Transverse colon (tissue), 4 donors: Measurements from ENCODE around the gene ZC2HC1C. TPM values are rescaled to one million over a fixed set of nuclear protein-coding genes. Genes with fewer than 3 reads are reported as not detected.

Source experiments
- DNase-seq: peaks from one replicate; pipeline ENCODE4 v3.0.0-alpha.2; 2019
- H3K27ac ChIP-seq, 4 donors: fragments of 200-600 bp; sonication (generic); 2 replicates each; pipeline ENCODE4 v1.5.1; 2016 to 2018; ENCODE audit warnings: inconsistent platforms in 4 of 4
- H3K27me3 ChIP-seq: fragments of 200-600 bp; sonication (generic); 2 replicates; pipeline ENCODE4 v1.5.1; 2017; ENCODE audit warnings: inconsistent platforms
- H3K36me3 ChIP-seq, 4 donors: fragments of 200-600 bp; sonication (generic); 2 replicates each; pipeline ENCODE4 v1.5.1; 2017 to 2019; ENCODE audit warnings: inconsistent platforms in 4 of 4
- H3K4me1 ChIP-seq, 4 donors: fragments of 200-600 bp; sonication (generic); 2 replicates each; pipeline ENCODE4 v1.5.1; 2017 to 2020; ENCODE audit warnings: inconsistent platforms in 4 of 4
- H3K4me3 ChIP-seq, 4 donors: fragments of 200-600 bp; sonication (generic); 1 replicate in 1 of 4; 2 replicates in 3 of 4; pipeline versions ENCODE4 v1.5.1 to v1.6.1; 2017 to 2019; ENCODE audit warnings: inconsistent platforms in 4 of 4
- H3K9me3 ChIP-seq, 2 donors: fragments of 200-600 bp; sonication (generic); 2 replicates each; pipeline ENCODE4 v1.5.1; 2017 to 2019; ENCODE audit warnings: inconsistent platforms in 2 of 2
- CTCF ChIP-seq, 5 experiments: fragments of 200-600 bp in 3 of 5; fragments of 450-650 bp in 2 of 5; sonication (generic) in 3 of 5; IDR thresholded peaks; 1 replicate in 2 of 5; 2 replicates in 3 of 5; pipeline ENCODE4 v1.5.1; 2016 to 2017; ENCODE audit warnings: antibody characterized with exemption in 5 of 5, inconsistent platforms in 3 of 5, mild to moderate bottlenecking in 2 of 5, moderate library complexity in 1 of 5
- EP300 ChIP-seq: sonication (generic); formaldehyde crosslinking; IDR thresholded peaks from one replicate; pipeline ENCODE4 v1.6.1; 2017; ENCODE audit warnings: antibody characterized with exemption, low read depth
- POLR2A ChIP-seq: fragments of 450-650 bp; IDR thresholded peaks from one replicate; pipeline ENCODE4 v1.6.1; 2016; ENCODE audit warnings: antibody characterized with exemption, mild to moderate bottlenecking, moderate library complexity
- POLR2AphosphoS5 ChIP-seq, 3 donors: sonication (generic); formaldehyde crosslinking; IDR thresholded peaks; one replicate each; pipeline ENCODE4 v1.6.1; 2016; ENCODE audit warnings: antibody characterized with exemption in 3 of 3
- WGBS, 2 donors: methylation state at CpG; one replicate each; pipeline ENCODE4 v1.1.5; 2018; ENCODE audit warnings: low coverage in 1 of 2; 5-methylcytosine and 5-hydroxymethylcytosine counted together
- in situ Hi-C, 4 donors: fragments of 200-750 bp; cut with MboI; loops; one replicate each; pipeline versions ENCODE4 v1.15.0 to v1.15.1; 2017; ENCODE audit warnings: low sequenced_read_pairs in 3 of 4, low pct_ligation_motif_present in 1 of 4, low pct_unique_long_range_greater_than_20kb in 1 of 4
- intact Hi-C: fragments of 100-400 bp; cut with DNase I; formaldehyde crosslinking; loops from one replicate; pipeline ENCODE4 v1.15.1; 2023; ENCODE audit warnings: low total_unique reads
- total RNA-seq, 4 donors: library from RNA; depleted of rRNA; stranded (reverse); fragments of >200 nt; gene quantifications; one replicate each; pipeline ENCODE4 v1.1.0, GENCODE V29; 2016

Gene ZC2HC1C
- total RNA-seq, 4 donors from 2014 or later: 7.5 to 40.0 (median 8.1) TPM; not detected in 1

- H3K4me1 ChIP-seq: peaks cover 6 to 14% (median 11%) of the 10 kb centered on the region in 4 donors
- H3K27me3 ChIP-seq: no peaks in the 10 kb centered on the region
- no peak overlapping the region for H3K4me3 ChIP-seq
- no peak for TF ChIP-seq POLR2AphosphoS5 (IDR thresholded peaks at IDR 0.05)
- TF ChIP-seq CTCF (IDR thresholded peaks at IDR 0.05): no peak
- no peak for TF ChIP-seq EP300
- no peak for TF ChIP-seq POLR2A
- 76 to 92% methylated on average over 2 of the region's 2 CpGs for WGBS, 2 donors
- H3K36me3 ChIP-seq: no peaks in the 10 kb centered on the region
- no peak for DNase-seq
- no peaks in the 10 kb centered on the region for H3K9me3 ChIP-seq
- in situ Hi-C loops (no loop called here), intact Hi-C loops (no loop called here)
- no peak overlapping the region for H3K27ac ChIP-seq
These were observed 9.0 kb upstream of the ZC2HC1C start for GRCh38 chr14:75060420-75060819.

- in situ Hi-C loops: no loop called here
- TF ChIP-seq POLR2A: no peak
- H3K4me3 ChIP-seq: peak overlapping the region; percentile 74 to 96 (median 85)
- H3K36me3 ChIP-seq: no peaks in the 10 kb centered on the region
- peak overlapping the region; percentile 79 to 89 (median 86) for H3K27ac ChIP-seq
- intact Hi-C loops: no loop called here
- 8 to 17% methylated on average over 1 to 5 of the region's 5 CpGs for WGBS, 2 donors
- no peak for DNase-seq
- no peaks in the 10 kb centered on the region for H3K9me3 ChIP-seq
- H3K4me1 ChIP-seq: peaks cover 6 to 24% (median 15%) of the 10 kb centered on the region in 4 donors
- no peaks in the 10 kb centered on the region for H3K27me3 ChIP-seq
These were observed 6.4 kb upstream of the ZC2HC1C start for GRCh38 chr14:75063013-75063412.

GRCh38 chr14:75063491-75064204 is 5.8 kb upstream of the ZC2HC1C start, which contains the start of gene ACYP1:
Gene ACYP1, minus strand, starts transcription at chr14:75064024. Its CDS starts 471 bp downstream, at chr14:75063553.
- intact Hi-C loops (no loop called here), in situ Hi-C loops (no loop called here)
- H3K27ac ChIP-seq: peak within 1 kb of the TSS; percentile 79 to 89 (median 86)
- TF ChIP-seq CTCF (IDR thresholded peaks at IDR 0.05) (peak in 1 of 5 experiments; percentile 8), EP300 (no peak), POLR2A (peak; percentile 57), POLR2AphosphoS5 (IDR thresholded peaks at IDR 0.05) (peak; percentile 34 to 61 (median 54))
- H3K4me1 ChIP-seq: peaks cover 6 to 30% (median 18%) of the 10 kb centered on the region in 4 donors
- peak within 1 kb of the TSS; percentile 74 to 96 (median 85) for H3K4me3 ChIP-seq
- H3K9me3 ChIP-seq: no peaks in the 10 kb centered on the region
- peak; percentile 96 for DNase-seq
- no peaks in the 10 kb centered on the region for H3K27me3 ChIP-seq
- no peaks in the 10 kb centered on the region for H3K36me3 ChIP-seq
- 0 to 1% methylated on average over 10 to 34 of the region's 34 CpGs for WGBS, 2 donors

- Histone ChIP-seq H3K9me3 (no peaks in the 10 kb centered on the region), H3K36me3 (no peaks in the 10 kb centered on the region), H3K4me1 (peaks cover 6 to 32% (median 18%) of the 10 kb centered on the region in 4 donors), H3K27me3 (no peaks in the 10 kb centered on the region), H3K27ac (peak overlapping the region; percentile 79 to 89 (median 86)), H3K4me3 (peak overlapping the region in 3 of 4 donors; percentile 74 to 96 (median 74))
- in situ Hi-C loops (no loop called here), intact Hi-C loops (no loop called here)
- DNase-seq: no peak
- TF ChIP-seq CTCF (IDR thresholded peaks at IDR 0.05): no peak
- no peak for TF ChIP-seq EP300
- WGBS, 2 donors: 51 to 56% methylated on average over 4 to 8 of the region's 8 CpGs
These were observed 5.3 kb upstream of the ZC2HC1C start for GRCh38 chr14:75064205-75064567.
